ENCODE data around the gene PARD6B.

PARD6B gene

DNA sequence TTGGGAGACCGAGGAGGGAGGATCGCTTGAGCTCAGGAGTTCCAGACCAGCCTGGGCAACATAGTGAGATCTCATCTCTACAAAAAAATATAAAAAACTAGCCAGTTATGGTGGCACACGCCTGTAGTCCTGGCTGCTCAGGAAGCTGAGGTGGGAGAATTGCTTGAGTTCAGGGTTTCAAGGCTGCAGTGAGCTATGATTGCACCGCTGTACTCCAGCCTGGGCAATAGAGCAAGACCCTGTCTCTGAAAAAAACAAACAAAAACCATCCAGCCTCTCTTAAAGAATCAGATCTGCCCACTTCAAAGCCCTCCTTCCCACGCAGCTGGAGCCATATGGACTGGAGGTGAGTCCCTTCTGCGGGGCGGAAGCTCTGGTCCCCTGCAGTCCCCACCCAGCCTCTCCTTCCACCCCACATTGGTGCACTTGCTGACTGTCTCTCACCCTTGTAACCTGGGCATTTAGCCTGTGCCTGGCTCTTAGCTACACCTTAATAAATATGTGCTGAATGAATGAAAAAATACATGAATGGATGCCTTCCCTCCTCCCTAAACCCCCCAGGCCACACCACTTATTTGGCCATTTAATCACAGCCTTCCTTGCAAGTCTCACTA lies 7.2 kb upstream of the PARD6B start:
- no peak for DNase-seq (ENCODE audit: low read depth)

DNA sequence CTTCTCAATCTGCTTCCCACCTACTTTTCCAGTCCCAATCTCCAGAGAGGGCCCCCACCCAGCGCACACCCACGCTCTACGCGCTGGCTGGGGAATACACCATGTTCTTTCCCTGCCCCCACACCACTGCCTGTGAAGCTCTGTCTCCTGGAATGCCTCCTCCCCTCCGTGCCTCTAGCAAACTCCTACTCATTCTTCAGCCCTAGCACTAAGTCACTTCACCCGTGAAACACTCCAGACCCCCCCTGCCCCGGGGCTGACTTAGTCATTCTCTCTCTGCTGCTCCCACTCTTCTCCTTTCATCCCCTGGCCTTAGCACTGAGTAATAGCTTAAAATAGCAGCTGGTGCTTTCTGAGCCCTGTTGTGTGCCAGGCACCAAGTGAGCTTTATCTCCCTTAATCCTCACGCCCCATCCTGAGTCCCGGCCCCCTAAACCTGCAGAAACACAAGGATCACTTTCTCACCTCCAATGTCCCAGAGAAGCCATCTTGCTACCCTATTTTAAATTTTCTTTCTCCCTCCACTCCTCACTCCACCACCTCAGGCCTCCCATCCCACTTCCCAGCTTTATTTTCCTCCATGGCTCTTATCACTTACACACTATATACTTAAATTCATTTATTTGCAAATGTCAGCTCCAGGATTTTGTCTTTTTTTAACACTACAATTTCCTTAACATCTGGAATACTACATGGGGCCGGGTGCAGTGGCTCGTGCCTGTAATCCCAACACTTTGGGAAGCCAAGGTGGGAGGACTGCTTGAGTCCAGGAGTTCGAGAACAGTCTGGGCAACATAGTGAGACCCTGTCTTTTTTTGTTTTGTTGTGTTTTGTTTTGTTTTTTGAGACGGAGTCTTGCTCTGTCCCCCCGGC lies 6.3 kb upstream of the PARD6B start:
- peak; percentile 13 for DNase-seq (ENCODE audit: low read depth)

DNA sequence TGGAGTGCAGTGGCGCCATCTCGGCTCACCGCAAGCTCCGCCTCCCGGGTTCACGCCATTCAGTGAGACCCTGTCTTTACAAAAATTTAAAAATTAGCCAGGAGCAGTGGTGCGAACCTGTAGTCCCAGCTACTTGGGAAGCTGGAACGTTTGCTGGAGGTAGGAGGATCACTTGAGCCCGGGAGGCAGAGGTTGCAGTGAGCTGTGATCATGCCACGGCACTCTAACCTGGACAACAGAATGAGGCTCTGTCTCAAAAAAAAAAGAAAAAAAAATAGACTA lies 5.7 kb upstream of the PARD6B start:
- DNase-seq (ENCODE audit: low read depth), result no peak

DNA sequence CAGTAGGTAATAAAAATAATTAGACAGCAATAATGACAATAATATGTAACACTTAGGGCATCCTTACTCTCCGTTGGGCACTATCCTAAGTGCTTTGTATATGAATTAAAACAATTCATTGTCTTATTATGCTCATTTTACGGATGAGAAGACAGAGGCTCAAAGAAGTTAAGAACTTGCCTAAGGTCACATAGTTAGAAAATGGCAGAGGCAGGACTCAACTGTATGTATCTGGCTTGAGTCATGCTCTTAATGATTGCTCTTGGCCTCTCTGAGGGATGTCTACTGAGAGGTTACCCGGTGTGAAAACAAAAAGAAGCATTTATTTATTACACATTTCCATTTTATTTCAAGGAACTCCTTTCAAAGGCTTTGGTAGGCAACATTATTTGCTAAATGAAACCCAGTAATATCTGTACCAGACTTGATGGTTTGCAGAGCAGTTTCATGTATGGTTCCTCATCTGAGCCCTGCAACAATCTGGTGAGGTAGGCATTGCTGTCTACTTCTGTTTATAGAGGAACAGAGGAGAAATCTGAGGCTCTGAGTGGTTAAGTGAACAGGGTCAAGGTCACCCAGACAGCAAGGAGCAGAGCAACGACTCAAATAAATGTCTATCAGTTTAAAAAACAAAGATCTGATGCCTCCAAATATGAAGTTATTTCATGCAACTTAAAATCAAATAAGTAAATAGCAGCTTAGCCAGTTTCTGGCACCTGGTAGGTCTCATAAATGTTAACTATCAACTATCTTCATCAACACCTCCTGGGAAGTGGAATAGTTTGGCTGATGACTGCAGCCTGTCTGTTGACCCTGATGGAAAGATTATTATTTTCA lies 4.2 kb upstream of the PARD6B start:
- no peak for DNase-seq (ENCODE audit: low read depth)

DNA sequence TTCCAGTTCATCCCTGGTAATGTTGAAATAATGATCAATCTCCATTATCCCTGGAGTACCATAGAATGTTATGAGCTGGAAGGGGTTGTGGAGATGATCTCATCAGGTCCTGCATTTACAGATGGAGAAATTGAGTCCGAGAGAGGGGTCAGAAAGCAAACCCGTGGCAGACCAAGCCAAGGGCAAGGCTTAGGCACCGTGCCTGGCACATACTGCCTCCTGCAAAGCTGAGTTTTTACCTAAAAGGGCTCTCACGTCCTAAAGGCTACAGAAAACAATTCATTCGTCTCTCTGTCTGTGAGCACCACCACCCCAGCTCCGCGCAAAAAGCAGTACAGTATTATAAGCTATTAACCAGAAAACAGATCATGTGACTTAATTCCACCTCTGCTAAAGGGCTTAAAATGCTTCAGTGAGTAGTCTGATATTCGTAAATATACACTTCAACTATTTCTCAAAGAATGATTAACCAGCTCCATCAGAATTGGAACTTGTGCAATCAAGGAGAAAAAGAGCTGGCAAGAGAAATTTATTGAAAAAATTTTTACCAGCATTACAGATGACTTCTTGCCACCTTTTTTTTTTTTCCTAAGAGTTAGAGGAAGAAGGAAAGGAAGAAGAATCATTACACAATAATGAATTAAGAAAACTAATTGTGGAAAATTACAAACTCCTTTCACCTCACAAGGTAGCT lies 3.4 kb upstream of the PARD6B start:
- no peak for DNase-seq (ENCODE audit: low read depth)

DNA sequence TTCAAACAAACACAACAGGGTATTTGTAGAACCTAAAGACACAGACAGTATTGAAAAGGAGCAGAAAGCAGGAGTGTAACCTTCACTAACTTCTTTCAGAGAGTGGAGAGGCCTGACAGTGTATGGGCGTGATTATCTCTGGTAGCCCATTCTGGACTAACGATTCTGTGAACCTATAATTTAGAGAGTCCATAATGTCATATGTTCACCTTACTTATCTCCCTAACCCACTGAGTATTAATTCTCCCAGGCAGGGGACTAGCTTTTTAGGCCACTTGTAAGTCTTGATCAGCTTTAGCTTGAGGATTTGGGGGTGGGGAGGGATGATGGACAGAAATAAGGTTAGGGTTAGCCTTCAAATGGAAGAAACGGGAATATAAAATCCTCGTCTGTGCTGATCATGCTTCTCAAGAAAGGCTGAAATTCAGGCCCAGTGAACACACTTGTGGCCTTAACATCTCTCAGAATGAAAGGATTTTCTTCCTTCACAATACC lies 2.8 kb upstream of the PARD6B start:
- DNase-seq (ENCODE audit: low read depth), result no peak

DNA sequence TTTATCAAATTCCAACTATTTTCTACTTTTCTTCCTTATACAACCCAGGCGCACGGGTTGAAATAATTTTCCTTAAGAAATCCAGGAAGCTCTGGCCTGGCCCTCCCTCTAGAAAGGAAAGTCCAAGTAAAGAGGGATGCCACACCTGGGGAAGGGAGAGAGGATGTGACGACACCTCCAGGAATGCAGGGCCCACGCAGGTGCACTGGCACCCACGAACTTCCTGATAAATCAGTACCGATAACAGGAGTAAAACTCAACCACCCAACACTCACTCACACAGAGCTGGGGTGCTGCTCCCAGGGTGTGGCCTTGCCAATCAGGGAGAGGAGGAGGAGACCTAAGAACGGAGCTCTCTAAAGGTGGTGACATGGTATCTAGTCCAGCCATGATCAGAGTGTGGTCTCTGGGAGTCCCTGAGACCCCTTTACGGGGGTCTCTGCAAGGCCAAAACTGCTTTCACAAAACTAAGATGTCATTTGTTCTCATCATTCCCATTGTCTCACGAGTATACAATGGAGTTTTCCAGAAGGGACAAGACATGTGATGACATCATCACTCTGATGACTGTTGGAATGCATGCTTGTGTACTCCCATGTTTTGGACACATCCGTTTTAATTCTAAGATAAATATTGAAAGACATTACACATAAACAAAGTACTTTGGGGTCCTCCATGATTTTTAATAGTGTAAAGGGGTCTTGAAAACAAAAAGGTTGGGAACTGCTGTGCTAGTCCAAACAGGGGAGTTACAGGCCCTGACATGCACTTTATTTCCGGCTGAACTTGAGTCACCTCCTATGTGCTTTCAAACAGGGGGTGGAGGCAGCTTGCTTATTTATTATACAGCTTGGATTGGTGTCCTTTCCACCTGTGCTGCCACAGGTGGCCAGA lies 2.2 kb upstream of the PARD6B start:
- no peak for DNase-seq (ENCODE audit: low read depth)

DNA sequence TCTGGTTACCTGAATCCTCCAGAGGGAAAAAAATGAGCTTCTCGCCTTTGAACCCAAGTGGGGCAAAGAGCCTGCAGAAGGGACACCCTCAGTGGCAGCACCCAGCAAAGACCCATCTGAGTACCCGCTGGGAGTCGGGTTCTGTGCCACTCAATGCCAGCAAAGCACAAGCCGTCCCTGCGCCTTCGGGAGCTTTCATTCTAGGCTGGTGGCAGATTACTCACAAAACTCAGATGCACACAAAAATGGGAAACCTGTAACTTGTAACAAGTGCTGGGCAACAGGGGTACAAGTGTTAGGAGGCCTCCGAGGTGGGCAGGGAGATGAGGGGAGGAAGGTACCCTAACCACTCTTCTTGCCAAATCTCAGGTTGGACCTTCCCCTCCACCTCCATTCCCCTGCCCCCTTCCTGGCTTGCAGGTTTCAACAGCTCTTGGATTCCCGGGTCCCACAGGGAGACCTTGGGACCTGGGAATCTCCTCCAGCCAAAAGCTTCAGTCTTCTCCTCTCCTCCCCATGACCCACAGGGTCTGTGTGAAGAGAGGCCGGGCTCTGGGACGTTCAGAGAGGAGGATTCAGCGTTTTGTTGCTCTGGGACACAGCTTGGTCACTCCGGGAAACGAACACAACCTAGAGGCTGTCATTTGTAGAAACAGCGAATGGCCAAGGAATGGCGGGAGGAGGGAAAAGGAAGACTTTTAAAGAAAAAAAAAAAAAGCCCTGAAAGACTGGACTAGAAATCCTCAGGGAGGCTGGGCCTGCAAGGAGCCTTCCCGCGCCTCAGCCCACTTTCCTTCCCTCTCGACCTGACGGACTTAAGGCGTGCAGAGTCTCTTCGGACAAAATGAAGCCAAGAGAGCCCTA lies 1.2 kb upstream of the PARD6B start:
- no peak for DNase-seq (ENCODE audit: low read depth)

DNA sequence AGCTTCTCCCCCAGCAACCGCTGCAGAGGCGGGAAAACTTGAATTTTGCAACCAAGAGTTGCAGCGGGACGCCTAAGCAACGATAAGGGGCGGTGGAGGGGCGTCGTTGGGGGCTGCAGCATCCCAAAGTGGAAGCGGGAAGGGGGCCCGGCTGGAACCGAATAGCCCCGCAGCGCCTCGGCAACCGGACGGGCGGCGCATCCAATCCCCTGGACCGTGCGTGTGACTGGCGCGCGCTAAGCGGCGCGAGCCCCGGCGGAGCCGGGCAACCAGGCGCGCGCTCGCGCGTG lies 670 bp upstream of the PARD6B start:
- no peak for DNase-seq (ENCODE audit: low read depth)

DNA sequence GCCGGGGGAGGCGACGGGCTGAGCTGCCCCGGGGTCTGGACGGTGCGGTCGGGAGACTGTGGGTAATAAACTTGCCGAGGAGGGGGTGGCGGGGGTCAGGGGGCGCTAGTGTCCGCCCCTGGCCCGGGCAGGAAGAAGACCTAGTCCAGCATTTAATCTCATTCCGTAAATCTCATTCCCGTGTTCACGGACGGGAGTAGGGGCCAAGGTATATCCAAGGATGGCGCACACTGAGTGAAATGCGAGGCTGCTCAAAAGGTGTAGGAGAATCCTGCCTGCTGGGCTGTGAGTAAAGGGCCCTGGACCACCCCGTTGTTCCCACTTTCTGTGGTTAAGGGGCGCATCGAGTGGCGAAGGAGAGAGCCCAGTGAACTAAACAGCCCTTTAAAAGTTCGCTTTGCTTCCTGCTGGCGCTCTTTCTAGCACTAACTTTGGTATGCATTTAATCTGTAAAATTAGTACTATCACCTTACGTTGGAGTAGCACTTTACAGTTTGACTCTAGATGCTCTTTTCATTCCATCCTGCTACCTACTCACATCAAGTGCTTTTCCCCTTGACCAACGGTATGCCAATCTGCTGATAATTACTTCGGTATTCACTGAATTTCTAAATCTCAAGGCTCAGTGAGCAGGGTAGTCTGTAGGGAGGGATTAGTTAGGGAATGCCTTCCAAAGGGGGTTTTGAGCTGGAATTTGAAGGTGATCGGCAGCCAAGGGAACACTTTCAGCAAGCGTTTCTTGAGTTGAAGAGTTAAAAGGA lies 730 bp downstream of the PARD6B start:
- DNase-seq (ENCODE audit: low read depth), result no peak

DNA sequence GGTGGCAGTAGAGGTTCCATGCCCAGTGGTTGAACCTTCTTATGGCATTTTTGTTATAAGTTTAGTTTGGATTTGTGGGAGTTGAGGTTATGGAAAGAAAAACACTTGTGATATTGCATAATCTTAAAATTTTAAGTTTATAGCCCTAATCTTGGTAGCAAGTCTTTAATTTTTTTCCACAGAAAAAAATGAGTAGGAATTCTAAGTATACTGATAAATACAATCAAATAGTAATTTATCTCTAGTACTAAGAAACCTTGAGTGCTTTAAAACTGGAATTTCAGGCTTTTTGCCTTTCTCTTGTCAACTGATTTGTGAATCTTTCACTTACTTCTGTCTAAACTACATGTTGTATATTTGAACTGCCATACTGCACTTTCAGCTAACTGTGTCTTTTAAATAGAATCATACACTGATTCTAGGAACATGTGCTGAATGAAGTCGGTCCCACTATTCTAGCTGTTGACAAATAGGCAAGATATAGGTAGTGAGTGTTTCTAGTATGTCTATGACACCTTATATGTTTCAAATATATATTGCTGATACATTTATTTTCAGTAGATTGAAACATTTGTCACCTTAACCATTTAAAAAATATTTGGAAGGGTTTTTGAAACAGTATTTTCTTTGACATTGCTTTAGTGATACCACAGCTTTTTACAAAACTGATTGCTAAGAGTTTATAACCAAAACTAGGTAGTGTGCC lies 2.4 kb downstream of the PARD6B start:
- no peak for DNase-seq (ENCODE audit: low read depth)

DNA sequence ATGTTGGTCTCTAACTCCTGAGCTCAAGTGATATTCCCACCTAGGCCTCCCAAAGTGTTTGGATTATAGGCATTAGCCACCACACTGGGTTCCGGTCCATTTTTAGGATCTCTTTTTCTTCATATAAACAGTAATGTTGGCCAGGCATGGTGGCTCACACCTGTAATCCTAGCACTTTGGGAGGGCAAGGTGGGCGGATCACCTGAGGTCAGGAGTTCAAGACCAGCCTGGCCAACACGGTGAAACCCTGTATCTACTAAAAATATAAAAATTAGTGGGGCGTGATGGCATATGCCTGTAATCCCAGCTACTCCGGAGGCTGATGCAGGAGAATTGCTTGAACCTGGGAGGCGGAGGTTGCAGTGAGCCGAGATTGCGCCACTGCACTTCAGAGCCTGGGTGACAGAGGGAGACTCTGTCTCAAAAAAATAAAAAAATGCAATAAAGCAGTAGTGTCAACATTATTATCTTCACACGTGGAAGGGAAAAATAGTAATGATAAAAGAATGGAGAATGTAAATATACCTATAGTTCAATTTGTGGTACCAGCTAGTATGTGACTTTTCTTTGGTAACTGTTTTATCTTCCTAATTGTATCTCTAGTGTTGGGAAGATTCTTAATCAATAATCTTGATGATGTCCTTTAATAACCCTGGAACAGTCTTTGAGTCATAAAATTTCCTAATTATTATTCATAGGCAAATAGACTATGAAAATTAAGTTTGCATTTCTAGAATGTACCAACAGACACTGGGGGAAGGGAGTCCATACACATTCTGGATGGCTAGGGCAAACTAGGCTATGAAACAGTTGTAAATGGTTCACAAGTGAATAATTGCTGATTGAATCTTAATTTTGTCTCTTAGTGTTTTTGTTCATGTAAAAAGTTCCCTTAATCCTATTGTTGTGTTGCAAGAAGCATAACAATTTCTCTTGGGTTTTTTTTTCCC lies 3.6 kb downstream of the PARD6B start:
- DNase-seq (ENCODE audit: low read depth), result no peak

DNA sequence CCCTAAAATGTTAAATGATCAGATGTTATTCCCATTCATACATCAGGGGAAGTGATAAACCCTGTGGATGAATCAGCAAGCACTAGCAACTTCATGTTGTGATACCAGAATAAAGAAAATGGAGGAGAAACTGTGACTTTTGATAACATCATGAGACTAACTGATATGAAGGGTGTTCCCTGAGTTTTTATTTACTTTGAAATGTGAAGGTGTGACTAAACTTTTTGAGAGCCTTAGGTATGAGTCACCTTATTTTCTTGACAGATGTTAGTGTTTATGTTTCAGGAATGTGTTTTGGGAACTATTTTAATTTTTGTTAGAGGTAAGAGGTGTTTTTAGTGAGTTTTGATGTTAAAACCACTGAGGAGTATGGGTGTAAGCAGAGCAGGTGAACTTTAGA lies 4.4 kb downstream of the PARD6B start:
- DNase-seq (ENCODE audit: low read depth), result no peak

DNA sequence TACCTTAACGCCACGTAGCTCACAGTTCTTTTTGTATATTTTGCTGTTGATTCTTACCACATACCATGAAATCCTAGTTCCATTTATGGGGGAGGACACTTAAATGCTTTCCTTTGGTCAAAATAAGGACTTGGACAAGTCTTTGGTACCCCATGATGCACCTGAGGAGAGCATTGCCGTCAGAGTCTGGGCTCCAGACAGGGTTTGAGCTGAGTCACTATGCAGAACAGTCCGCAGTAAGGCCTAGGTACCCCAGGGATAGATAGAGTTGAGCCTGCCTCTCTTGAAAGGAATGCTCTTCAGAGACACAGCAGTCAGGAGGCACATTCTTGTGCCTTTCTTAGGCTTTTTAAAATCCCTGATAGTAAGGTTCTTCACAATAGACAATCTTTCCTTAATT lies 6.0 kb downstream of the PARD6B start:
- DNase-seq (ENCODE audit: low read depth), result no peak

DNA sequence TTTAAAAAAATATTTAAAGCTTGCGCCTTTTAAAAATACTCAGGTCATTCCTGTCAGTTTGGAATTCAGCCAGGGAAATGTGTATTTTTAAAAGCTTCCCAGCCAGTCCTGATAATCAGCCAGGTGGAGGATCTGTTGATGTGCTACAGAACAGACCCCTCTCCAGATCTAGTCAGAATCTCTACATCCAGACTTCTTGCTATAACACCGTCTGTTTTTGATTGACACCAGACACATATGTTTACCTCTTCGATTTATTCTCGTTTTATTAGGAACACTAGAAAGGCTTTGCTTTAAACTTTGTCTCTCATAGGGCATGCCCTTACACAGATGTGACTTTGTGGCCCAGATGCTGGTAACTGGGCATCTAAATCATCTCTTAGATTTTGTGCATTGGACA lies 11.7 kb downstream of the PARD6B start:
- no peak for DNase-seq (ENCODE audit: low read depth)

DNA sequence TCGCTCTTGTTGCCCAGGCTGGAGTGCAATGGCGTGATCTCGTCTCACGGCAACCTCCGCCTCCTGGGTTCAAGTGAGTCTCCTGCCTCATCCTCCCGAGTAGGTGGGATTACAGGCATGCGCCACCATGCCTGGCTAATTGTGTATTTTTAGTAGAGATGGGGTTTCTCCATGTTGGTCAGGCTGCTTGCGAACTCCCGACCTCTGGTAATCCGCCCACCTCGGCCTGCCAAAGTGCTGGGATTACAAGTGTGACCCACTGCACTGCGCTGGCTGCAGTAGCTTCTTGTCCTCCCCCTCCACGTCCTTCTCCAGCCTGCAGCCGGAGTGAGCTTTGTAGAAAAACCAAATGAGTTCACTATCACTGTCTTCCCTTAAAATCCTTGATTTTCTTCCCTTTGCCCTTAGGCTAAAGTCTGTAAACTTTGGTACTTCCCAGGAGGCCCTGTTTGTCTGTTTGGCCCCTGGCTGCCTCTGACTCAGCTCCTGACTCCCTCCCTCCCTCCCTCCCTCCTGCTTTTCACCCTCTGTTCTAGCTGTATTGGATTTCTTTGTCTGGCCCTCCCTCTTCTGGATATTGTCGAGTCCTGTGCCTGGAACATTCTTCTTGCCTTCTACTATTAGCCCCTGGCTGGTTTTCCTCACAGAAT lies 12.9 kb downstream of the PARD6B start:
- DNase-seq (ENCODE audit: low read depth), result no peak

DNA sequence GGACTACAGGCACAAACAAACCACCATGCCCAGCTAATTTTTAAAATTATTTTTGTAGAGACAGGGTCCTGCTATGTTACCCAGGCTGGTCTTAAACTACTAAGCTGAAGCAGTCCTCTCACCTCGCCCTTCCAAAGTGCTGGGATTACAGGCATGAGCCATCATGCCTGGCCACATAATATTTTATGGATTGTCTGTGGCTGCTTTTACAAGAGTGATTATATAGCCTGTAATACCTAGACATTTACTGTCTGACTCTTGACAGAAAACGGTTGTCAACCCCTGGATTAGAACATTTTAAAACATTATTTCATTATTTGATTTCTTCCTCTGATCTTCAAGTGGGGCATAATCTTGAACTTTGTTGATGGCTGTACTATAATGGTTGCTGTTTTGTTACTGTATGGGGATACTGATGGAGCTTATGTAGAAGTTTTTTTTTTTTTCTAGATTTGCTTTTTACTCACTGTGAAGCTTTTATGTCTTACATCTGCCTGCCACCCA lies 14.3 kb downstream of the PARD6B start:
- no peak for DNase-seq (ENCODE audit: low read depth)
